Measurements from ENCODE around the gene JPH4. TPM values are rescaled to one million over a fixed set of nuclear protein-coding genes. Genes with fewer than 3 reads are reported as not detected.

JPH4 gene
- polyA plus RNA-seq, 3 donors = 2.2 to 4.1 (median 3.7) TPM

DNA sequence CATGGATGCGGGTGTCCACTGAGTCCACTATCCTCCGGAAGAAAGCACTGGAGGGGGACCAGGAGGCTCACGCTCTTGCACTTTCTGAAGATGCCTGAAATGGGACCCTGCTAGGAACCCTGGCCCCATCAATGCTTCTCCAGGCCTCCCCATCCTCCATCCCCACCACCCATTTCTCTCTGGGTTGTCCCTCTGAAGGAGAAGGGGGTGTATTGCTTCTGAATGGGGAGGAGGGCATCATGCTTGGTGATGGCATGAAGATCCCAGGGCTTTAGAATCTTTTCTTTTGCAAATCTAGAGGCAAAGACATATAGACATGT lies 681 bp upstream of the JPH4 start:
- intact Hi-C loops (cut with micrococcal nuclease) = no loop called here
- Histone ChIP-seq H3K79me2 (ENCODE audit: insufficient read depth, low read length) (no peaks in the 10 kb centered on the region), H3K27me3 (ENCODE audit: control insufficient read depth in 2 of 2, insufficient read depth in 2 of 2, low read length in 2 of 2) (peaks cover 37 to 52% of the 10 kb centered on the region in 2 donors), H3K27ac (ENCODE audit: low read depth in 1 of 2, low read length in 2 of 2) (no peak overlapping the region), H3K4me3 (replicated peaks in 1 of 3; ENCODE audit: low read depth in 2 of 3, low read length in 3 of 3) (no peak overlapping the region), H3K9me3 (replicated peaks in 1 of 2; ENCODE audit: control insufficient read depth in 1 of 2, insufficient read depth in 1 of 2, low read length in 2 of 2) (peaks cover 0 to 6% of the 10 kb centered on the region in 2 donors), H2AFZ (ENCODE audit: insufficient read depth, low read depth, low read length, poor library complexity, severe bottlenecking) (no peak overlapping the region), H3K9ac (ENCODE audit: insufficient read depth, low read length, poor library complexity, severe bottlenecking) (no peak overlapping the region), H3K4me1 (ENCODE audit: control insufficient read depth in 1 of 2, insufficient read depth in 2 of 2, low read length in 2 of 2) (peaks cover 10 to 18% of the 10 kb centered on the region in 2 donors), H3K4me2 (replicated peaks; ENCODE audit: extremely low read depth, low read length, poor library complexity, severe bottlenecking) (no peak overlapping the region), H3K36me3 (replicated peaks in 1 of 2; ENCODE audit: control insufficient read depth in 1 of 2, insufficient read depth in 2 of 2, low read length in 2 of 2) (no peaks in the 10 kb centered on the region), H4K20me1 (ENCODE audit: insufficient read depth, low read length) (no peaks in the 10 kb centered on the region)
- TF ChIP-seq, protein P1, sequence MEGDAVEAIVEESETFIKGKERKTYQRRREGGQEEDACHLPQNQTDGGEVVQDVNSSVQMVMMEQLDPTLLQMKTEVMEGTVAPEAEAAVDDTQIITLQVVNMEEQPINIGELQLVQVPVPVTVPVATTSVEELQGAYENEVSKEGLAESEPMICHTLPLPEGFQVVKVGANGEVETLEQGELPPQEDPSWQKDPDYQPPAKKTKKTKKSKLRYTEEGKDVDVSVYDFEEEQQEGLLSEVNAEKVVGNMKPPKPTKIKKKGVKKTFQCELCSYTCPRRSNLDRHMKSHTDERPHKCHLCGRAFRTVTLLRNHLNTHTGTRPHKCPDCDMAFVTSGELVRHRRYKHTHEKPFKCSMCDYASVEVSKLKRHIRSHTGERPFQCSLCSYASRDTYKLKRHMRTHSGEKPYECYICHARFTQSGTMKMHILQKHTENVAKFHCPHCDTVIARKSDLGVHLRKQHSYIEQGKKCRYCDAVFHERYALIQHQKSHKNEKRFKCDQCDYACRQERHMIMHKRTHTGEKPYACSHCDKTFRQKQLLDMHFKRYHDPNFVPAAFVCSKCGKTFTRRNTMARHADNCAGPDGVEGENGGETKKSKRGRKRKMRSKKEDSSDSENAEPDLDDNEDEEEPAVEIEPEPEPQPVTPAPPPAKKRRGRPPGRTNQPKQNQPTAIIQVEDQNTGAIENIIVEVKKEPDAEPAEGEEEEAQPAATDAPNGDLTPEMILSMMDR (IDR thresholded peaks at IDR 0.05) = no peak
- no peak for DNase-seq
- peaks cover 47 to 68% (median 67%) of the 10 kb centered on the region in 3 donors for H3K27me3 Mint-ChIP-seq (ENCODE audit: low read depth in 3 of 3)
- no peak overlapping the region for H3K4me3 Mint-ChIP-seq
- WGBS (ENCODE audit: insufficient coverage) = 95% methylated on average over 3 of the region's 3 CpGs
- H3K4me1 Mint-ChIP-seq = peaks cover 10% of the 10 kb centered on the region
- H3K27ac Mint-ChIP-seq = no peak overlapping the region
- peaks cover 0 to 18% (median 10%) of the 10 kb centered on the region in 7 donors for H3K9me3 Mint-ChIP-seq
- peaks cover 3 to 7% of the 10 kb centered on the region in 2 donors for H3K36me3 Mint-ChIP-seq

DNA sequence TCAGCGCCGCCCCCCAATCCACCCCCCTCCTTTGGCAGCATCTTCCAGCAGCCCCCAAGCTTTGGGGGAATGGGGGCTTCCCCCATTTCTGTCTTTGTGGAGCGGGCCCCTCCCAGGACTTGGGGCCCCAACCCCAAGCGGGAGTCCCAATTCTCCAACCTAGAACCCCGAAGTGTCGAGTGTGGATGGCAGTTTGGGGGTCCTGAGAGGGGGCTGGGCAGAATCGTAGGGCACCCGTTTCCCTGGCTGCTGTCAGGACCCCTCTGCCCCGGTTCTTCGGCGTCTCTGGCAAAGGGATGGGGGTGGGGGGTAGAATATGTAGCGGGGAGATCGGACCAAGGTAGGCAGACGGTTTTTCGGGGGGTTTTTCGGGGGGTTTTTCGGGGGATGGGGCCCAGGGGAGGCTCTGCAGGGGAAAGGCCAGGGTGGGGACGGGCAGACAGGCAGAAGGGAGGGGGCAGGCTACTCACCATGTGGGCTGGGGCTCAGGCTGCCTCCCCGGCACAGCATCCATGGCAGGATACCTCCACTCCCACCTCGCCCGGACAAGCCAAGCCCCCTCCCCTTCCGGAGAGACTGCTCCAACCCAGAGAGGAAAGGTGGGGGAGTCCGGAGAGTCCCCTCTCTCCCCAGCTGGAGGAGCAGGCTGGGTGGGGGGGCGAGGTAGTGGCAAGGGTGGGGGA lies 739 bp downstream of the JPH4 start:
- no peak overlapping the region for H2AFZ ChIP-seq (ENCODE audit: insufficient read depth, low read depth, low read length, poor library complexity, severe bottlenecking)
- no peak overlapping the region for H3K4me3 ChIP-seq (replicated peaks in 1 of 3; ENCODE audit: low read depth in 2 of 3, low read length in 3 of 3)
- Mint-ChIP-seq H3K36me3 (peaks cover 3 to 7% of the 10 kb centered on the region in 2 donors), H3K4me1 (peaks cover 20% of the 10 kb centered on the region), H3K27me3 (ENCODE audit: low read depth in 3 of 3) (peaks cover 47 to 66% (median 61%) of the 10 kb centered on the region in 3 donors), H3K27ac (no peak overlapping the region), H3K4me3 (peak overlapping the region in 1 of 2 donors; percentile 39), H3K9me3 (peaks cover 0 to 18% (median 10%) of the 10 kb centered on the region in 7 donors)
- no peak overlapping the region for H3K27ac ChIP-seq (ENCODE audit: low read depth in 1 of 2, low read length in 2 of 2)
- DNase-seq = no peak
- TF ChIP-seq, protein P1 (IDR thresholded peaks at IDR 0.05) = no peak
- no peaks in the 10 kb centered on the region for H3K36me3 ChIP-seq (replicated peaks in 1 of 2; ENCODE audit: control insufficient read depth in 1 of 2, insufficient read depth in 2 of 2, low read length in 2 of 2)
- H3K4me1 ChIP-seq (ENCODE audit: control insufficient read depth in 1 of 2, insufficient read depth in 2 of 2, low read length in 2 of 2) = peaks cover 20 to 32% of the 10 kb centered on the region in 2 donors
- intact Hi-C loops (cut with micrococcal nuclease) = no loop called here
- H3K79me2 ChIP-seq (ENCODE audit: insufficient read depth, low read length) = no peaks in the 10 kb centered on the region
- whole genome bisulfite sequencing (ENCODE audit: insufficient coverage) = 9% methylated on average over 10 of the region's 24 CpGs
- H3K27me3 ChIP-seq (ENCODE audit: control insufficient read depth in 2 of 2, insufficient read depth in 2 of 2, low read length in 2 of 2) = peaks cover 37 to 52% of the 10 kb centered on the region in 2 donors
- H3K4me2 ChIP-seq (replicated peaks; ENCODE audit: extremely low read depth, low read length, poor library complexity, severe bottlenecking) = no peak overlapping the region
- H3K9me3 ChIP-seq (replicated peaks in 1 of 2; ENCODE audit: control insufficient read depth in 1 of 2, insufficient read depth in 1 of 2, low read length in 2 of 2) = peaks cover 0 to 6% of the 10 kb centered on the region in 2 donors
- H3K9ac ChIP-seq (ENCODE audit: insufficient read depth, low read length, poor library complexity, severe bottlenecking) = no peak overlapping the region
- H4K20me1 ChIP-seq (ENCODE audit: insufficient read depth, low read length) = no peaks in the 10 kb centered on the region

Data from CD14-positive monocyte (primary cell).